ENCODE measurements around the gene PGK2.

The PGK2 gene

GRCh38 chr6:49782725-49783124 is 4.4 kb downstream of the PGK2 start:
- TF ChIP-seq REST (IDR thresholded peaks at IDR 0.05; ENCODE audit: insufficient replicate concordance, low read depth) = no peak
- no peak for TF ChIP-seq SPI1 (IDR thresholded peaks at IDR 0.05; ENCODE audit: borderline replicate concordance, low read depth)
- TF ChIP-seq GABPA (IDR thresholded peaks at IDR 0.05; ENCODE audit: low read depth) = no peak
- no peak for TF ChIP-seq POLR2AphosphoS5 (IDR thresholded peaks at IDR 0.05; ENCODE audit: low read depth)
- TF ChIP-seq CTCF (IDR thresholded peaks at IDR 0.05; ENCODE audit: insufficient read depth, low read length) = no peak
- Histone ChIP-seq H3K4me3 (replicated peaks; ENCODE audit: insufficient read depth, low read length) (no peak overlapping the region), H3K27ac (replicated peaks) (no peak overlapping the region), H3K27me3 (ENCODE audit: insufficient read depth, poor library complexity, severe bottlenecking) (no peaks in the 10 kb centered on the region)
- no peak for DNase-seq (ENCODE audit: low read depth in 1 of 2, low spot score in 1 of 2)

- no peak overlapping the region for H3K27ac ChIP-seq (replicated peaks)
Measured at GRCh38 chr6:49782293-49782692, 4.8 kb downstream of the PGK2 start.

DNA sequence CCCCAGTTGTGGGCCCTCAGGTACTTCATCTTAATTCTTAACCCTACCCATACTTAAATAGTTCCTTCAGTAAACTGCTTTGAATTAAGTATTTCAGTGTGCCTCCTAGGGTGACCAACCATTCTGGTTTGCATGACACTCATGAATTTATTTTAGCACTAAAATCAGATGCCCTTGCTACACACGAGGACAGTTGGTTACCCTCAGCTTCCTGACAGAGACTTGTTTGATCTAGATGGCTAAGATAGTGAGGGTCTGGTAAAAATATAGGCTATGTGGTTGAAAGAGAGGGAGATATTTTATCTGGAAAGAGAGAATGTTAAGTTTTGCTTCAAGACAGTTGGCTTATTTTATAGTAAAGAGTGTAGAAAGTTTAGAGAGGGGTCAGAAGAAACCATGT is 10.6 kb downstream of the PGK2 start:
- TF ChIP-seq GABPA (IDR thresholded peaks at IDR 0.05; ENCODE audit: low read depth) (no peak), POLR2AphosphoS5 (IDR thresholded peaks at IDR 0.05; ENCODE audit: low read depth) (no peak), REST (IDR thresholded peaks at IDR 0.05; ENCODE audit: insufficient replicate concordance, low read depth) (no peak), CTCF (IDR thresholded peaks at IDR 0.05; ENCODE audit: insufficient read depth, low read length) (no peak), SPI1 (IDR thresholded peaks at IDR 0.05; ENCODE audit: borderline replicate concordance, low read depth) (no peak)
- Histone ChIP-seq H3K4me3 (replicated peaks; ENCODE audit: insufficient read depth, low read length) (no peak overlapping the region), H3K27me3 (ENCODE audit: insufficient read depth, poor library complexity, severe bottlenecking) (no peaks in the 10 kb centered on the region), H3K27ac (replicated peaks) (no peak overlapping the region)
- DNase-seq (ENCODE audit: low read depth in 1 of 2, low spot score in 1 of 2) = no peak

More at GRCh38 chr6:49782293-49782692, 4.8 kb downstream of the PGK2 start:
- no peaks in the 10 kb centered on the region for H3K27me3 ChIP-seq (ENCODE audit: insufficient read depth, poor library complexity, severe bottlenecking)
- DNase-seq (ENCODE audit: low read depth in 1 of 2, low spot score in 1 of 2) = no peak
- TF ChIP-seq POLR2AphosphoS5 (IDR thresholded peaks at IDR 0.05; ENCODE audit: low read depth) (no peak), GABPA (IDR thresholded peaks at IDR 0.05; ENCODE audit: low read depth) (no peak), SPI1 (IDR thresholded peaks at IDR 0.05; ENCODE audit: borderline replicate concordance, low read depth) (no peak), CTCF (IDR thresholded peaks at IDR 0.05; ENCODE audit: insufficient read depth, low read length) (no peak), REST (IDR thresholded peaks at IDR 0.05; ENCODE audit: insufficient replicate concordance, low read depth) (no peak)
- no peak overlapping the region for H3K4me3 ChIP-seq (replicated peaks; ENCODE audit: insufficient read depth, low read length)
